KMS-11 (cell line): Measurements from ENCODE around the gene SLAMF9.

Source experiments
- H2AFZ ChIP-seq: fragments of 200-600 bp; sonication (generic); 2 replicates; pipeline ENCODE4 v1.6.1; 2016; ENCODE audit warnings: antibody characterized with exemption, mixed run types, low read depth
- H3K27ac ChIP-seq: fragments of 200-600 bp; sonication (generic); 2 replicates; pipeline ENCODE4 v1.6.1; 2016; ENCODE audit warnings: mild to moderate bottlenecking, mixed run types
- H3K27me3 ChIP-seq: fragments of 200-600 bp; sonication (generic); 2 replicates; pipeline ENCODE4 v1.6.1; 2017; ENCODE audit warnings: mild to moderate bottlenecking, low read depth, mixed run types, moderate library complexity; ENCODE audit not compliant: insufficient read depth
- H3K36me3 ChIP-seq: fragments of 200-600 bp; sonication (generic); 2 replicates; pipeline ENCODE4 v1.6.1; 2017; ENCODE audit warnings: mild to moderate bottlenecking, mixed run types; ENCODE audit not compliant: insufficient read depth
- H3K4me1 ChIP-seq: fragments of 200-600 bp; sonication (generic); 2 replicates; pipeline ENCODE4 v1.6.1; 2016; ENCODE audit warnings: mild to moderate bottlenecking, low read depth, mixed run types; ENCODE audit not compliant: poor library complexity, severe bottlenecking
- H3K4me2 ChIP-seq: fragments of 200-600 bp; sonication (generic); 2 replicates; pipeline ENCODE4 v1.7.0; 2016; ENCODE audit warnings: mild to moderate bottlenecking, mixed run types
- H3K4me3 ChIP-seq: fragments of 200-600 bp; sonication (generic); IDR thresholded peaks from 2 replicates; pipeline ENCODE4 v1.6.1; 2017; ENCODE audit warnings: low read depth, low read length, mixed read lengths; ENCODE audit not compliant: insufficient read depth
- H3K79me2 ChIP-seq: fragments of 200-600 bp; sonication (generic); 2 replicates; pipeline ENCODE4 v1.6.1; 2016; ENCODE audit warnings: low read depth, mixed run types; ENCODE audit not compliant: insufficient read depth
- H3K9ac ChIP-seq: fragments of 200-600 bp; sonication (generic); 2 replicates; pipeline ENCODE4 v1.6.1; 2016; ENCODE audit warnings: mild to moderate bottlenecking, mixed run types
- H4K20me1 ChIP-seq: fragments of 200-600 bp; sonication (generic); 2 replicates; pipeline ENCODE4 v1.6.1; 2016; ENCODE audit warnings: mild to moderate bottlenecking, mixed run types; ENCODE audit not compliant: insufficient read depth
- TF ChIP-seq, protein P1 (sequence below): fragments of 200-600 bp; sonication (generic); conservative IDR thresholded peaks from 2 replicates; pipeline ENCODE4 v1.6.1; 2017; ENCODE audit warnings: low read depth, mild to moderate bottlenecking, antibody characterized with exemption, low read length, moderate library complexity, mixed read lengths

Gene SLAMF9

DNA sequence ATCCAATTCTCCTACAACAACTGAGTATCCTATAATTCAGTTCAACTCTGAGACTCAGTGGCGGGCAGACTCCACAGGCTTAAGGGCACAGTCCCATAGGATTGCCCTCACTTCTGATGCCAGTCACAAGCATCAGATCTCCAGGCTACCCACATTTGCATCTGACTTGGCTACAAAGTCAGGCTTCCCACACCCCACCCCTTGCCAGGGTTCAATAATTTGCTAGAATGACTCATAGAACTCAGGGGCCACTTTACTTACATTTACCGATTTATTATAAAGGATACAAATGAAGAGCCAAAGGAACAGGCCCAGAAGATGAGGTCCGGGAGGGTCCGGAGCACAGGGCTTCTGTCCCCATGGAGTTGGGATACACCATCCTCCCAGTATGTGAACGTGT is 36.0 kb upstream of the SLAMF9 start:
- Histone ChIP-seq H4K20me1 (no peaks in the 10 kb centered on the region), H3K4me1 (no peaks in the 10 kb centered on the region), H3K36me3 (no peaks in the 10 kb centered on the region), H3K9ac (no peak overlapping the region), H3K4me2 (no peak overlapping the region), H3K27me3 (no peaks in the 10 kb centered on the region), H2AFZ (no peak overlapping the region), H3K79me2 (no peaks in the 10 kb centered on the region), H3K4me3 (no peak overlapping the region), H3K27ac (no peak overlapping the region)
- TF ChIP-seq, protein P1, sequence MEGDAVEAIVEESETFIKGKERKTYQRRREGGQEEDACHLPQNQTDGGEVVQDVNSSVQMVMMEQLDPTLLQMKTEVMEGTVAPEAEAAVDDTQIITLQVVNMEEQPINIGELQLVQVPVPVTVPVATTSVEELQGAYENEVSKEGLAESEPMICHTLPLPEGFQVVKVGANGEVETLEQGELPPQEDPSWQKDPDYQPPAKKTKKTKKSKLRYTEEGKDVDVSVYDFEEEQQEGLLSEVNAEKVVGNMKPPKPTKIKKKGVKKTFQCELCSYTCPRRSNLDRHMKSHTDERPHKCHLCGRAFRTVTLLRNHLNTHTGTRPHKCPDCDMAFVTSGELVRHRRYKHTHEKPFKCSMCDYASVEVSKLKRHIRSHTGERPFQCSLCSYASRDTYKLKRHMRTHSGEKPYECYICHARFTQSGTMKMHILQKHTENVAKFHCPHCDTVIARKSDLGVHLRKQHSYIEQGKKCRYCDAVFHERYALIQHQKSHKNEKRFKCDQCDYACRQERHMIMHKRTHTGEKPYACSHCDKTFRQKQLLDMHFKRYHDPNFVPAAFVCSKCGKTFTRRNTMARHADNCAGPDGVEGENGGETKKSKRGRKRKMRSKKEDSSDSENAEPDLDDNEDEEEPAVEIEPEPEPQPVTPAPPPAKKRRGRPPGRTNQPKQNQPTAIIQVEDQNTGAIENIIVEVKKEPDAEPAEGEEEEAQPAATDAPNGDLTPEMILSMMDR = no peak

DNA sequence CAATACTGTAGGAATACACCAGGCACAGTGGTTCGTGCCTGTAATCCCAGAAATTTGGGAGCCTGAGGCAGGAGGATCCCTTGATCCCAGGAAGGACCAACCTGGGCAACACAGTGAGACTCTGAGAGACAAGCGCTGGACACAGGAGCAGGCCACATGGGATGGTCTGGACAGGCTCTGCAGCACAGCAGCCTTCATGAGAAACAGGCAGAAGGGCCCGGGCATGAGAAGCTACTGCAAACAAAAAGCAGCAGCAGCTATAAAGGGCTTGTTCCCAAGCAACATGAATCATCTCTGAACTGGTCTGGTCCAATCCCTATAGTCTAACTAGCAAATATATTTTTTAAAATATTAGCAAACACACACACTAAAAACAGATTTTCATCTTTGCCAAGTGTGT is 35.5 kb upstream of the SLAMF9 start:
- H3K27me3 ChIP-seq = no peaks in the 10 kb centered on the region
- H3K4me2 ChIP-seq = no peak overlapping the region
- no peak overlapping the region for H3K4me3 ChIP-seq
- no peak overlapping the region for H3K9ac ChIP-seq
- H2AFZ ChIP-seq = no peak overlapping the region
- TF ChIP-seq, protein P1 = no peak
- H3K36me3 ChIP-seq = no peaks in the 10 kb centered on the region
- H3K4me1 ChIP-seq = no peaks in the 10 kb centered on the region
- H3K27ac ChIP-seq = no peak overlapping the region
- no peaks in the 10 kb centered on the region for H3K79me2 ChIP-seq
- no peaks in the 10 kb centered on the region for H4K20me1 ChIP-seq

DNA sequence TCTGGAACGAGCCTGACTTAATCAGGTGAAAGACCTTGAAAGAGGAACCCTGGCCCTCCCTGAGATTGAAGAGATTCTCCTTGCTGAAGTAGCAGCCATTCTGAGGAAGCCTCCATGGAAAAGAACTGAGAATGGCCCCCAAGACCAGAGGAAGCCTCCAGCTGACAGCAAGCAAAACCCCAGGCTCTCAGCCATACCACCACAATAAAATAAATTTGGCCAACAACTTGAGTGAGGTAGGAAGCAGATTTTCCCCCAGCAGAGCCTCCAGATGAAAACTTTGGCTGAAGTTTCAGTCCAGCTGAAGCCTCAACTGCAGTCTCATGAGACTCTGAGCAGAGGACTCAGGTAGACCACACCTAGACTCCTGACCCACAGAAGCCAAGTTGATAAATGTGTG is 34.0 kb upstream of the SLAMF9 start:
- TF ChIP-seq, protein P1 = no peak

DNA sequence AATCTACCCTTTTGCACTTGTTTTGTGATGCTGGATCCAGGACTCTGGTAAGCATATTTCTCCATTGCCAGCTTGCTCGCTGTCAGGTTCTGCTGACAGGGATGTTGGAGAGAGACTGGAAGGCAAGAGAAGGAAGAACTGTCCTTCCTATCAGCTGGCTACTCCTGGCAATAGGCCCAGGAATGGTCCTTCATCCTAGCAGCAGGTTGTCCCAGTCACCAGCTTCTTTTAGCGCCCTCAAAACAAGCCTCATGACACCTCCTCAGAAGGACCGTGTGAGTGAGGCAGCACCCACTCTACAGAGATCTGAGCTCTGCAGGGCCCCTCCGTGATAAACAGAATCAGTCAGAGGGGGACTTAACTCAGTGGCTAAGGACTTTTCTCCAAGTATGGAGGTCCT is 33.1 kb upstream of the SLAMF9 start:
- Histone ChIP-seq H3K27me3 (no peaks in the 10 kb centered on the region), H3K4me2 (no peak overlapping the region), H3K79me2 (no peaks in the 10 kb centered on the region)

More for the DNA sequence above, 34.0 kb upstream of the SLAMF9 start:
- Histone ChIP-seq H3K9ac (no peak overlapping the region), H4K20me1 (no peaks in the 10 kb centered on the region), H2AFZ (no peak overlapping the region), H3K36me3 (no peaks in the 10 kb centered on the region), H3K4me1 (no peaks in the 10 kb centered on the region), H3K27ac (no peak overlapping the region), H3K79me2 (no peaks in the 10 kb centered on the region), H3K4me3 (no peak overlapping the region), H3K4me2 (no peak overlapping the region), H3K27me3 (no peaks in the 10 kb centered on the region)

More for the DNA sequence above, 33.1 kb upstream of the SLAMF9 start:
- TF ChIP-seq, protein P1 = no peak
- H4K20me1 ChIP-seq = no peaks in the 10 kb centered on the region
- no peaks in the 10 kb centered on the region for H3K36me3 ChIP-seq
- H3K4me3 ChIP-seq = no peak overlapping the region
- H3K4me1 ChIP-seq = no peaks in the 10 kb centered on the region
- H2AFZ ChIP-seq = no peak overlapping the region
- no peak overlapping the region for H3K9ac ChIP-seq
- no peak overlapping the region for H3K27ac ChIP-seq
